BLaER1 treated with 17β-estradiol and CSF1 and Interleukin-3, amounts not matched to agents 10 nM and 100 nM (cell line): Measurements from ENCODE around the gene MDH2.
"Not testable (repeated sequence)": the region's sequence is repeated elsewhere in the genome, so short reads cannot be mapped to it uniquely, and the experiment has no call there.

Experiments used
- H3K27ac ChIP-seq, 11 experiments: shearing (Covaris generic); formaldehyde crosslinking; 2 replicates each; pipeline ENCODE4 v1.8.1; 2022
- H3K27me3 ChIP-seq, 11 experiments: shearing (Covaris generic); formaldehyde crosslinking; 2 replicates each; pipeline ENCODE4 v1.8.1; 2022
- H3K36me3 ChIP-seq, 11 experiments: shearing (Covaris generic); formaldehyde crosslinking; 2 replicates each; pipeline ENCODE4 v1.8.1; 2022
- H3K4me1 ChIP-seq, 10 experiments: shearing (Covaris generic); formaldehyde crosslinking; 2 replicates each; pipeline ENCODE4 v1.8.1; 2022
- H3K4me2 ChIP-seq, 11 experiments: shearing (Covaris generic); formaldehyde crosslinking; 2 replicates each; pipeline ENCODE4 v1.8.1; 2022
- H3K4me3 ChIP-seq, 10 experiments: shearing (Covaris generic); formaldehyde crosslinking; 2 replicates each; pipeline ENCODE4 v1.8.1; 2022
- H3K9ac ChIP-seq, 11 experiments: shearing (Covaris generic); formaldehyde crosslinking; 2 replicates each; pipeline ENCODE4 v1.8.1; 2022
- H3K9me3 ChIP-seq, 11 experiments: shearing (Covaris generic); formaldehyde crosslinking; replicated peaks in 1 of 11; 2 replicates each; pipeline ENCODE4 v1.8.1; 2022
- H4K20me1 ChIP-seq, 11 experiments: shearing (Covaris generic); formaldehyde crosslinking; 2 replicates each; pipeline ENCODE4 v1.8.1; 2022
- Cebpa-rat ChIP-seq, 11 experiments: shearing (Covaris generic); IDR thresholded peaks; 2 replicates each; pipeline ENCODE4 v1.8.1; 2022

The MDH2 gene

GRCh38 chr7:76086070-76086469 is 38.2 kb downstream of the MDH2 start:
- Histone ChIP-seq H3K9ac (no peak overlapping the region), H4K20me1 (no peaks in the 10 kb centered on the region), H3K4me1 (peaks cover 0 to 15% (median 0%) of the 10 kb centered on the region in 10 experiments; a peak in 2 of 20 replicates), H3K27ac (no peak overlapping the region), H3K9me3 (no peaks in the 10 kb centered on the region), H3K27me3 (no peaks in the 10 kb centered on the region), H3K4me2 (no peak overlapping the region), H3K36me3 (peaks cover 0 to 95% (median 49%) of the 10 kb centered on the region in 11 experiments; a peak in 15 of 22 replicates), H3K4me3 (no peak overlapping the region)
- TF ChIP-seq Cebpa-rat (IDR thresholded peaks at IDR 0.05): no peak

- H3K27me3 ChIP-seq, H3K4me3 ChIP-seq, H3K9me3 ChIP-seq, H4K20me1 ChIP-seq, H3K27ac ChIP-seq, H3K9ac ChIP-seq: not testable (repeated sequence)
- H3K4me2 ChIP-seq: peak overlapping the region in 3 of 11 experiments; percentile 10 to 29 (median 21); a peak in 2 of 22 replicates
- H3K36me3 ChIP-seq: peaks cover 0 to 97% (median 62%) of the 10 kb centered on the region in 11 experiments; a peak in 15 of 22 replicates
- H3K4me1 ChIP-seq: peaks cover 0 to 15% (median 0%) of the 10 kb centered on the region in 10 experiments; a peak in 2 of 20 replicates
Observed at GRCh38 chr7:76087362-76087791, 39.5 kb downstream of the MDH2 start.

GRCh38 chr7:76089865-76090475 is 42.1 kb downstream of the MDH2 start:
- no peak overlapping the region for H3K27ac ChIP-seq
- no peak overlapping the region for H3K4me3 ChIP-seq
- TF ChIP-seq Cebpa-rat (IDR thresholded peaks at IDR 0.05): no peak
- H3K27me3 ChIP-seq: no peaks in the 10 kb centered on the region
- no peak overlapping the region for H3K4me2 ChIP-seq
- H3K4me1 ChIP-seq: peaks cover 0 to 11% (median 0%) of the 10 kb centered on the region in 10 experiments; a peak in 2 of 20 replicates
- H3K9ac ChIP-seq: no peak overlapping the region
- H3K36me3 ChIP-seq: peaks cover 0 to 98% (median 60%) of the 10 kb centered on the region in 11 experiments; a peak in 15 of 22 replicates
- H4K20me1 ChIP-seq: no peaks in the 10 kb centered on the region
- no peaks in the 10 kb centered on the region for H3K9me3 ChIP-seq

- Histone ChIP-seq H3K4me3 (no peak overlapping the region), H3K36me3 (peaks cover 0 to 99% (median 56%) of the 10 kb centered on the region in 11 experiments; a peak in 14 of 22 replicates), H3K9me3 (no peaks in the 10 kb centered on the region), H3K27me3 (no peaks in the 10 kb centered on the region), H3K4me2 (no peak overlapping the region), H3K9ac (no peak overlapping the region), H3K4me1 (peaks cover 0 to 24% (median 0%) of the 10 kb centered on the region in 10 experiments; a peak in 6 of 20 replicates), H3K27ac (no peak overlapping the region), H4K20me1 (no peaks in the 10 kb centered on the region)
- TF ChIP-seq Cebpa-rat (IDR thresholded peaks at IDR 0.05): no peak
Observed at GRCh38 chr7:76091506-76091905, 43.6 kb downstream of the MDH2 start.

- H3K9ac ChIP-seq, H3K9me3 ChIP-seq, H3K27me3 ChIP-seq, H3K27ac ChIP-seq, H4K20me1 ChIP-seq, H3K4me3 ChIP-seq, H3K4me2 ChIP-seq: not testable (repeated sequence)
- Histone ChIP-seq H3K4me1 (peaks cover 0 to 13% (median 0%) of the 10 kb centered on the region in 10 experiments; a peak in 5 of 20 replicates), H3K36me3 (peaks cover 0 to 99% (median 57%) of the 10 kb centered on the region in 11 experiments; a peak in 15 of 22 replicates)
Observed at GRCh38 chr7:76093531-76093930, 45.6 kb downstream of the MDH2 start.

GRCh38 chr7:76094326-76094725 is 46.4 kb downstream of the MDH2 start:
- H3K4me3 ChIP-seq, H3K9ac ChIP-seq, H3K9me3 ChIP-seq, H4K20me1 ChIP-seq, H3K27me3 ChIP-seq, H3K27ac ChIP-seq, H3K4me2 ChIP-seq: not testable (repeated sequence)
- Histone ChIP-seq H3K4me1 (peaks cover 0 to 13% (median 0%) of the 10 kb centered on the region in 10 experiments; a peak in 5 of 20 replicates), H3K36me3 (peaks cover 0 to 99% (median 57%) of the 10 kb centered on the region in 11 experiments; a peak in 15 of 22 replicates)

- Histone ChIP-seq H3K4me1 (peaks cover 0 to 13% (median 0%) of the 10 kb centered on the region in 10 experiments; a peak in 5 of 20 replicates), H3K9ac (no peak overlapping the region), H4K20me1 (no peaks in the 10 kb centered on the region), H3K9me3 (no peaks in the 10 kb centered on the region), H3K27me3 (no peaks in the 10 kb centered on the region), H3K4me3 (no peak overlapping the region), H3K27ac (no peak overlapping the region), H3K4me2 (peak overlapping the region in 4 of 11 experiments; percentile 7 to 30 (median 19); a peak in 4 of 22 replicates), H3K36me3 (peaks cover 0 to 99% (median 50%) of the 10 kb centered on the region in 11 experiments; a peak in 15 of 22 replicates)
- TF ChIP-seq Cebpa-rat (IDR thresholded peaks at IDR 0.05): peak in 2 of 11 experiments; percentile 33 to 38; a peak in 2 of 22 replicates
Observed at GRCh38 chr7:76095908-76096307, 48.0 kb downstream of the MDH2 start.

GRCh38 chr7:76101693-76102437 is 54.0 kb downstream of the MDH2 start:
- Histone ChIP-seq H3K4me1 (peaks cover 15 to 51% (median 40%) of the 10 kb centered on the region in 10 experiments), H3K9ac (0 out of 22 replicates have a peak overlapping the region, but pooled peaks of 1 of the 11 experiments have one; percentile 16), H3K36me3 (peaks cover 0 to 64% (median 12%) of the 10 kb centered on the region in 11 experiments; a peak in 14 of 22 replicates), H3K4me2 (peak overlapping the region in 8 of 11 experiments; percentile 0 to 52 (median 18); a peak in 9 of 22 replicates)
- not testable (repeated sequence) for H3K9me3 ChIP-seq, H3K4me3 ChIP-seq, H3K27ac ChIP-seq, H4K20me1 ChIP-seq, H3K27me3 ChIP-seq

- H3K4me3 ChIP-seq, H4K20me1 ChIP-seq, H3K9me3 ChIP-seq, H3K9ac ChIP-seq, H3K27me3 ChIP-seq, H3K27ac ChIP-seq: not testable (repeated sequence)
- H3K4me1 ChIP-seq: peaks cover 34 to 70% (median 60%) of the 10 kb centered on the region in 10 experiments
- H3K36me3 ChIP-seq: peaks cover 0 to 45% (median 6%) of the 10 kb centered on the region in 11 experiments; a peak in 12 of 22 replicates
- H3K4me2 ChIP-seq: peak overlapping the region in 2 of 11 experiments; percentile 91 to 100; a peak in 1 of 22 replicates
Observed at GRCh38 chr7:76103788-76104187, 55.9 kb downstream of the MDH2 start.

- Histone ChIP-seq H3K9ac (peak overlapping the region in 4 of 11 experiments; percentile 75 to 82 (median 77); a peak in 7 of 22 replicates), H3K27ac (peak overlapping the region in 7 of 11 experiments; percentile 55 to 81 (median 80); a peak in 7 of 22 replicates), H3K4me2 (peak overlapping the region in 10 of 11 experiments; percentile 66 to 100 (median 90); a peak in 19 of 22 replicates)
Observed at GRCh38 chr7:76106130-76106529, 58.2 kb downstream of the MDH2 start.

More at GRCh38 chr7:76106130-76106529, 58.2 kb downstream of the MDH2 start:
- not testable (repeated sequence) for H4K20me1 ChIP-seq, H3K9me3 ChIP-seq, H3K27me3 ChIP-seq
- H3K36me3 ChIP-seq: peaks cover 0 to 22% (median 0%) of the 10 kb centered on the region in 11 experiments; a peak in 9 of 22 replicates
- H3K4me3 ChIP-seq: peak overlapping the region in 4 of 10 experiments; percentile 56 to 68 (median 60); a peak in 6 of 20 replicates
- peaks cover 39 to 90% (median 82%) of the 10 kb centered on the region in 10 experiments for H3K4me1 ChIP-seq
